Measurements from ENCODE around the gene VWF. TPM values are rescaled to one million over a fixed set of nuclear protein-coding genes. Genes with fewer than 3 reads are reported as not detected.

VWF gene
- total and polyA plus RNA-seq, 2 of the 13 experiments (the other 11 are each of a cell fraction or from before 2014, with no cell fraction given): 0.20 to 0.25 TPM

- TF ChIP-seq FOXC1 (CRISPR knock-in tag; IDR thresholded peaks at IDR 0.05; ENCODE audit: borderline replicate concordance) (no peak), ARNTL (CRISPR knock-in tag; IDR thresholded peaks at IDR 0.05) (peak; percentile 84), SRSF4 (IDR thresholded peaks at IDR 0.05; ENCODE audit: low read depth, low read length, poor library complexity, severe bottlenecking) (no peak), SSRP1 (CRISPR knock-in tag; IDR thresholded peaks at IDR 0.05) (no peak), ZNF550 (CRISPR knock-in tag; IDR thresholded peaks at IDR 0.05; ENCODE audit: borderline replicate concordance) (no peak), RFXANK (CRISPR knock-in tag; IDR thresholded peaks at IDR 0.05) (no peak), IRF1 (CRISPR knock-in tag; IDR thresholded peaks at IDR 0.05; ENCODE audit: low read depth) (no peak), MXD3 (CRISPR knock-in tag; IDR thresholded peaks at IDR 0.05) (no peak), PREB (CRISPR knock-in tag; IDR thresholded peaks at IDR 0.05) (no peak), SMAD9 (CRISPR knock-in tag; IDR thresholded peaks at IDR 0.05) (no peak), CHCHD3 (CRISPR knock-in tag; IDR thresholded peaks at IDR 0.05) (no peak), ZNF569 (CRISPR knock-in tag; IDR thresholded peaks at IDR 0.05; ENCODE audit: borderline replicate concordance) (no peak), TCF7L2 (IDR thresholded peaks at IDR 0.05; ENCODE audit: low read depth, low read length) (no peak), NR2F2 (IDR thresholded peaks at IDR 0.05; ENCODE audit: borderline replicate concordance, low read depth) (0 out of 2 replicates have a peak, but pooled peaks have one; percentile 42)
- TF ChIP-seq, protein P1, sequence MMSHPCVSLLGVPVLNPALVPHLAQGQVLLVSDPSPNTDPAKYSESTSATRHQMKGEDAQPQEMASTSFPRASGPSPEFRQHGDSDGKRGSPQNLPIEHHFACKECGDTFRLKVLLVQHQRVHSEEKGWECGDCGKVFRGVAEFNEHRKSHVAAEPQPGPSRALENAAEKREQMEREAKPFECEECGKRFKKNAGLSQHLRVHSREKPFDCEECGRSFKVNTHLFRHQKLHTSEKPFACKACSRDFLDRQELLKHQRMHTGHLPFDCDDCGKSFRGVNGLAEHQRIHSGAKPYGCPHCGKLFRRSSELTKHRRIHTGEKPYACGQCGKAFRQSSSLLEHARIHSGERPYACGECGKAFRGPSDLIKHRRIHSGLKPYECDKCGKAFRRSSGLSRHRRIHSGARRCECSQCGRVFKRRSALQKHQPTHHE (CRISPR knock-in tag; IDR thresholded peaks at IDR 0.05; ENCODE audit: borderline replicate concordance): no peak
- TF ChIP-seq, protein P2, sequence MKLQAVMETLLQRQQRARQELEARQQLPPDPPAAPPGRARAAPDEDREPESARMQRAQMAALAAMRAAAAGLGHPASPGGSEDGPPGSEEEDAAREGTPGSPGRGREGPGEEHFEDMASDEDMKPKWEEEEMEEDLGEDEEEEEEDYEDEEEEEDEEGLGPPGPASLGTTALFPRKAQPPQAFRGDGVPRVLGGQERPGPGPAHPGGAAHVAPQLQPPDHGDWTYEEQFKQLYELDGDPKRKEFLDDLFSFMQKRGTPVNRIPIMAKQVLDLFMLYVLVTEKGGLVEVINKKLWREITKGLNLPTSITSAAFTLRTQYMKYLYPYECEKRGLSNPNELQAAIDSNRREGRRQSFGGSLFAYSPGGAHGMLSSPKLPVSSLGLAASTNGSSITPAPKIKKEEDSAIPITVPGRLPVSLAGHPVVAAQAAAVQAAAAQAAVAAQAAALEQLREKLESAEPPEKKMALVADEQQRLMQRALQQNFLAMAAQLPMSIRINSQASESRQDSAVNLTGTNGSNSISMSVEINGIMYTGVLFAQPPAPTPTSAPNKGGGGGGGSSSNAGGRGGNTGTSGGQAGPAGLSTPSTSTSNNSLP (IDR thresholded peaks at IDR 0.05; ENCODE audit: low read depth, low read length): no peak
- TF ChIP-seq, protein P3, sequence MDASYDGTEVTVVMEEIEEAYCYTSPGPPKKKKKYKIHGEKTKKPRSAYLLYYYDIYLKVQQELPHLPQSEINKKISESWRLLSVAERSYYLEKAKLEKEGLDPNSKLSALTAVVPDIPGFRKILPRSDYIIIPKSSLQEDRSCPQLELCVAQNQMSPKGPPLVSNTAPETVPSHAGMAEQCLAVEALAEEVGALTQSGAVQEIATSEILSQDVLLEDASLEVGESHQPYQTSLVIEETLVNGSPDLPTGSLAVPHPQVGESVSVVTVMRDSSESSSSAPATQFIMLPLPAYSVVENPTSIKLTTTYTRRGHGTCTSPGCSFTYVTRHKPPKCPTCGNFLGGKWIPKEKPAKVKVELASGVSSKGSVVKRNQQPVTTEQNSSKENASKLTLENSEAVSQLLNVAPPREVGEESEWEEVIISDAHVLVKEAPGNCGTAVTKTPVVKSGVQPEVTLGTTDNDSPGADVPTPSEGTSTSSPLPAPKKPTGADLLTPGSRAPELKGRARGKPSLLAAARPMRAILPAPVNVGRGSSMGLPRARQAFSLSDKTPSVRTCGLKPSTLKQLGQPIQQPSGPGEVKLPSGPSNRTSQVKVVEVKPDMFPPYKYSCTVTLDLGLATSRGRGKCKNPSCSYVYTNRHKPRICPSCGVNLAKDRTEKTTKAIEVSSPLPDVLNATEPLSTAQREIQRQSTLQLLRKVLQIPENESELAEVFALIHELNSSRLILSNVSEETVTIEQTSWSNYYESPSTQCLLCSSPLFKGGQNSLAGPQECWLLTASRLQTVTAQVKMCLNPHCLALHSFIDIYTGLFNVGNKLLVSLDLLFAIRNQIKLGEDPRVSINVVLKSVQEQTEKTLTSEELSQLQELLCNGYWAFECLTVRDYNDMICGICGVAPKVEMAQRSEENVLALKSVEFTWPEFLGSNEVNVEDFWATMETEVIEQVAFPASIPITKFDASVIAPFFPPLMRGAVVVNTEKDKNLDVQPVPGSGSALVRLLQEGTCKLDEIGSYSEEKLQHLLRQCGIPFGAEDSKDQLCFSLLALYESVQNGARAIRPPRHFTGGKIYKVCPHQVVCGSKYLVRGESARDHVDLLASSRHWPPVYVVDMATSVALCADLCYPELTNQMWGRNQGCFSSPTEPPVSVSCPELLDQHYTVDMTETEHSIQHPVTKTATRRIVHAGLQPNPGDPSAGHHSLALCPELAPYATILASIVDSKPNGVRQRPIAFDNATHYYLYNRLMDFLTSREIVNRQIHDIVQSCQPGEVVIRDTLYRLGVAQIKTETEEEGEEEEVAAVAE (CRISPR knock-in tag; IDR thresholded peaks at IDR 0.05; ENCODE audit: borderline replicate concordance): no peak
- TF ChIP-seq, protein P4, sequence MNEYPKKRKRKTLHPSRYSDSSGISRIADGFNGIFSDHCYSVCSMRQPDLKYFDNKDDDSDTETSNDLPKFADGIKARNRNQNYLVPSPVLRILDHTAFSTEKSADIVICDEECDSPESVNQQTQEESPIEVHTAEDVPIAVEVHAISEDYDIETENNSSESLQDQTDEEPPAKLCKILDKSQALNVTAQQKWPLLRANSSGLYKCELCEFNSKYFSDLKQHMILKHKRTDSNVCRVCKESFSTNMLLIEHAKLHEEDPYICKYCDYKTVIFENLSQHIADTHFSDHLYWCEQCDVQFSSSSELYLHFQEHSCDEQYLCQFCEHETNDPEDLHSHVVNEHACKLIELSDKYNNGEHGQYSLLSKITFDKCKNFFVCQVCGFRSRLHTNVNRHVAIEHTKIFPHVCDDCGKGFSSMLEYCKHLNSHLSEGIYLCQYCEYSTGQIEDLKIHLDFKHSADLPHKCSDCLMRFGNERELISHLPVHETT (CRISPR knock-in tag; conservative IDR thresholded peaks at IDR 0.05): no peak
Measured at GRCh38 chr12:6070472-6071257, 53.8 kb downstream of the VWF start (continued).

All from HepG2 (cell line).